COLO668 (cell line): ENCODE measurements around the gene CEP44.
"Not testable (repeated sequence)": the region's sequence is repeated elsewhere in the genome, so short reads cannot be mapped to it uniquely, and the experiment has no call there.

Experiments used
- DNase-seq: peaks from one replicate; lab custom pipeline; 2025; ENCODE audit not compliant: unreplicated experiment; lab: John Stamatoyannopoulos, UW

Gene CEP44

DNA sequence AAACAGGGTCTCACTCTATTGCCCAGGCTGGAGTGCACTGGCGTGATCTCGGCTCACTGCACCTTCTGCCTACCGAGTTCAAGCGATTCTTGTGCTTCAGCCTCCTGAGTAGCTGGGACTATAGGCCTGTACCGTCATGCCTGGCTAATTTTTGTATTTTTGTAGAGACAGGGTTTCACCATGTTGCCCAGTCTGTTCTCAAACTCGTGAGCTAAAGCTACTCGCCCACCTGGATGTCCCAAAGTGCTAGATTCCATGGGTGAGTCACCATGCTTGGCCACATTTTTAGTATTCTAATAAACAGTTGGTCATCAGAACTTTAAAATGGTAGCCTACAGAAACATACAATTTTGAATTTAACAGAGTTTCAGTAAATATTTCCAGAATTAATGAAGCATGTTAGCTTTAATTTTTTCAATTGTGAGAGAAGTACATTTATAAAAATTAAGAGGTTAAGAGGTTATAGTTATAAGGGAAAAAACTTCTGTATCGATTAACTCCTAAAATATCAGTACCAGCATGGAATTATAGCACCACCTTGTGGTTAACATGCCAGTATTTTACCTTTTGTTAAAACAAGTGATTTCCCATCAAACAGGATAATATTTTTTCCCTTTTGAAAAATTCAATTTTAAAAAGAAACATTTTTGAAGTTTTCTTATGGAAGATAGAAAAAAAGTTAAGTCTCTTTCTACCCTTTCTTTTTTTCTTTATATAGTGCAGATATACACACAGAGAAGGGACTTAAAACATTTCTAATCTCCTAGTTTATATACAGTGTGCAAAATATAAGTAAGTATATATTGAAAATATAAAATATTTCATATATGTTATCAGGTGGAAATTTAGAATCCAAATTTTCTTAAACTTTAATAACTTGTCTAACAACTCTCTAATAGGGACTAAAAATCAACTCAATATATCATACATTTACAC is 35.4 kb downstream of the CEP44 start:
- no peak for DNase-seq

- DNase-seq, result no peak
These were observed 36.9 kb downstream of the CEP44 start for GRCh38 chr4:174320494-174321199.

DNA sequence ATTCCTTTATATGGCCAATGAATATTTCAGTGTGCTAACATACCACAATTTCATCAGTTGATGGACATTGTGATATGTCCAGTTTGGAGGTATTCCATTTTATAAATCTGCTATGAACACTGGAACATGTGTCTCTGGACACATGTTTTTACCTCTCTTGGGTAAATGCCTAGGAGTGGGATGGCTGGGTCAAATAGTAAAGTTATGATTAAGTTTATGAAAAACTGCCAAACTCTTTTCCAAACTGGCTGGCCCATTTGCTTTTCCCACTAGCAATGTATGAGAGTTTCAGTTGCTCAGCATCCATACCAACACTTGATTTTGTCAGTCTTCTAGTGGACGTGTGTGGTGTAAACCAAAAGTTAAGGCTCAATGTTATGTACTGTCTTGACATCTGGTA is 40.5 kb downstream of the CEP44 start:
- DNase-seq, result no peak

DNA sequence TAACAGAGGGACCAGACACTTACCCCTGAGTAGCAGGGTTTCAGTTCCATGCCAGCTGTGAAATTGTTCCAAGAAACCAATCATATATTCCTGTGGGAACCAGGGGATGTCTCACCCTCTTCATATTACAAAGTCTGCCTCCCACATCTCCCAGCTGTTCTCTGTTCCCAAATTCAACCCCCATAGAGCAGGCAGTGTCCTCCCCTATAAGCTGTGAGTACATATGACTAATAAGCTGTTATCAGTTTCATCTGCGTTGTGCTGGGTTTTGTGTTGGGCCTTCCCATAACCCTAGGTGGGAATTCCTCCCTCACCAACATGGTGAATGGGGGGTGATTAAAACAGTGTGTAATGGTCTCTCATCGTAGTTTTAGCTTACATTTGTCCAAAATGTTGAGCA is 41.0 kb downstream of the CEP44 start:
- no peak for DNase-seq

GRCh38 chr4:174332741-174333493 is 49.2 kb downstream of the CEP44 start:
- no peak for DNase-seq

- DNase-seq, result no peak
These were observed 50.9 kb downstream of the CEP44 start for GRCh38 chr4:174334628-174335027.

DNA sequence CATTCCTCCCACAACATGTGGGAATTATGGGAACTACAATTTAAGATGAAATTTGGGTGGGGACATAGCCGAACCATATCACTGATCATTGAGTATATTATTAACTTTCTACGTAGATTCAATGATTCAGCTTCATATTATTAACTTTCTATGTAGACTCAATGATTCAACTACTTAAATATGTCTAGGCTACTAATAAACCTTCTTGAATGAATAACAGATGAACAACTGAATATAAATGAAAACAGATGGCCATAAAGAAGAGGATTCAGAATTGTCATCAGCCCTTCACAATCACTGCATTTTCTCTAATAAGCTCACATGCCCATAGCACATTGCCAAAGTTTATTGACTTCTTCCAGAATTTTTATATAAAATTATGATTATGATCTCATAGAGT is 57.0 kb downstream of the CEP44 start:
- no peak for DNase-seq

DNA sequence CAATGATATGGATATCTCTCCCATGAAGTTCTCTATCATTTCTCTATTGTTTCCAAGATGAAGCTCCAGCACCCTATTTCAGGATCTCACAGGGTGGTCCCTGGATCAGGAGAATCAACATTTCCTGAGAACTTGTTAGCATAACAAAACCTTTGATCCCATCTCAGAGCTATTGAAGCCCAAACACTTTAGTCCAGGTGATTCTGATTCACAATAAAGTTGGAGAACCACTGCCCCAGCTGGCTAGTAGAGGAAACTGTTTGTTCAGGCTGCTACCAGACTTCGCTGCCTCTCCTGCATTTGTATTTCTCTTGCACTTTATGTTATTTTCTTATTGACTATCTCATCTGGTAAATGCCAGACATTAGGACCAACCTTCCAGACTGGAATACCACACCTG is 65.4 kb downstream of the CEP44 start:
- no peak for DNase-seq

DNA sequence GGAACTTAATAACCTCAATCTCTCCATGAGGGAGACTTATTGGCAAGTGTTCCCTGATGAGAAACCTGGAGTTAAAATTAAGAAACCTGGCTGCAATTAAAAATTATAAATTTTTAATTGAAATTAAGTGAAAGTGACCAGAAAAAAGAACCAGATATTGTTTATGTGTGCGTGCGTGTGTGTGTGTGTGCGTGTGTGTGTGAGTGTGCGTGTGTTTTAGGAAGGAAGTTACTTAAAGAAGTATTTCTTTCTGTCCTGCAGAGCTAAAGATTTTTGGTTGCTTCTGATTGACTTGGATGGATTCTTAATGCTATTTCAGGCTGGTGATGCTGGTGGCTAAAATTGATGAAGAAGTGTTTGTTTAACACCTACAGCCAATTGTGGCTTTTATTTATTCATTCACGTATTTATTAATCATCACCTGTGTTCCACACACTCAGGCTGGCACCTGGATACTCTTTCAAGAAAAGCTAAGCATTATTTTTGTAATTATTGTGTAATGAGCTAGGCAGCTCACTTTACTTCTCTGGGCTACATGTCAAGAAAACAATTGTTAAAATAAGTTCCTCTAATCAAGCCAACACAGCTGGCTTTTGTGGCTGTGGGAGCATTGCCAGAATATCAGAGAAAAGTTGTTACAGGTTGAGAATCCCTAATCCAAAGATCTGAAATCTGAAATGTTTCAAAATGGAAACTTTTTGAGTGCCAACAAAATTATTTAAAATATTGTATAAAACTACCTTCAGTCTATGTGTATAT is 68.5 kb downstream of the CEP44 start:
- DNase-seq, result no peak

DNA sequence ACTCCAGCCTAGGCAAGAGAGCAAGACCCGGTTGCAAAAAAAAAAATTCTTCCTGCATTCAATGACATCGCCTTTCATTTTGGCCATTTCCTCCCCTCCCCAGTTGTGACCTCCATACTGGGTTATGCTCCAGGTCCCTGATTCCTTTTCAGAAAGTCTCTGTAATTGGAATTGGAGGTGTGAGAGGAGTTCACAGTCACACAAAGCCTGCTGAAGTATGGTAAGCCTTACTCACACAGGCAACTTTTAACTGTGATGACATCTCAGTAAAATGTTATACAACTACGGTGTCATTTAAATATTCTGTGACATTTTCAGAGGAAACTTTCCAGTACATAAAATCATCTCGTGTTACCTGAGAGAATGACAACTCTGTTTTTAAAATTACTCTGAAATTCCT is 73.6 kb downstream of the CEP44 start:
- DNase-seq, result no peak

DNA sequence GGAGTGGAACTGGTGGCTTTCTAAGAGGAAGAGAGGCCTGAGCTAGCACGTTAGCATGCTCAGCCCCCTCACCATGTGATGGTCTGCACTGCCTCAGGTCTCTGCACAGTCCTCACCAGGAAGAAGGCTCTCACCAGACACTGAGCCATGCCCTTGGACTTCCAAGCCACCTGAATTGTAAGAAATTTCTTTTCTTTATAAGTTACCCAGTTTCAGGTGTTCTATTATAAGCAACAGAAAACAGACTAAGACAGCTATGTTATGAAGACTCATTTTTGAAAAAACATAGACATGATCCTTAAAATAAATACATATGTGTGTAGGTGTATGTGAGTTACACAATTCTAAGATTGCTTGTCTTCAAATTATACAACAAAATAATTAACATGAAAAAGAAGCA is 74.7 kb downstream of the CEP44 start:
- DNase-seq, result no peak

GRCh38 chr4:174358829-174359228 is 75.1 kb downstream of the CEP44 start:
- DNase-seq, result no peak

GRCh38 chr4:174362340-174362739 is 78.6 kb downstream of the CEP44 start:
- no peak for DNase-seq

DNA sequence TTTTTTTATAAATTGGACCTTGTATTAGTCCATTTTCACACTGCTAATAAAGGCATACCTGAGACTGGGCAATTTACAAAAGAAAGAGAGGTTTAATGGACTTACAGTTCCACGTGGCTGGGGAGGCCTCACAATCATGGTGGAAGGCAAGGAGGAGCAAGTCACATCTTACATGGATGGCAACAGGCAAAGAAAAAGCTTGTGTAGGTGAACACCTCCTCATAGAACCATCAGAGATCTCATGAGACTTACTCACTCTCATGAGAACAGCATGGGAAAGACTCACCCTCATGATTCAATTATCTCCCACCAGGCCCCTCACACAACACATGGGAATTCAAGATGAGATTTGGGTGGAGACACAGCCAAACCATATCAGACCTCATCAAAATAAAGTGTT is 80.1 kb downstream of the CEP44 start:
- not testable (repeated sequence) for DNase-seq

DNA sequence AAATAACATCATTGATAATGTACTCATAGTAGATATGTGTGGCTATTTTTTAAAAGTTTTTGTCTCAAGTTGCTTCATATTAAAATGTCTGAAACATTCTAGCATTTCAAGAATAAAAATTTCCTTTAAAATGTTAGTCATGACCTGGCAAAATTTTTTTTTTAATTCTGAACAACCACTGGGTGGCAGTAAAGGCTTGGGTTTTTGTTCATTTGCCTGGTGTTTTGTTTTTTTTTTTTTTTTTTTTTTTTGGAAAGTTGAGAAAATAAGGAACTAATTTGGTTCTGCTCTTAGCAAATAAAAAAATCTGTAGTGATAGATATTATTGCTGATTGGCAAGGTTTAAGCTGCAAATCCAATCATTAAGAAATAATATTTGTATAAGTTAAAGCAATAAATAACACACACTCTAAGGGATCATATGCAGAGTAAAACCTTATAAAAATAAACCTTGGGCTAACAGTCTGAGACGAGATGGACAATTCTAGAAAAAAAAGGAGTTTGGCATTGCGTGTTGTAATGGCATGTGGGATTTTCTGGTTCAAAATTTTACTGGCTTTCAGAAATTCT is 81.4 kb downstream of the CEP44 start:
- DNase-seq, result no peak

- DNase-seq, result no peak
These were observed 86.3 kb downstream of the CEP44 start for GRCh38 chr4:174369985-174370384.

- no peak for DNase-seq
These were observed 90.1 kb downstream of the CEP44 start for GRCh38 chr4:174373821-174374220.

DNA sequence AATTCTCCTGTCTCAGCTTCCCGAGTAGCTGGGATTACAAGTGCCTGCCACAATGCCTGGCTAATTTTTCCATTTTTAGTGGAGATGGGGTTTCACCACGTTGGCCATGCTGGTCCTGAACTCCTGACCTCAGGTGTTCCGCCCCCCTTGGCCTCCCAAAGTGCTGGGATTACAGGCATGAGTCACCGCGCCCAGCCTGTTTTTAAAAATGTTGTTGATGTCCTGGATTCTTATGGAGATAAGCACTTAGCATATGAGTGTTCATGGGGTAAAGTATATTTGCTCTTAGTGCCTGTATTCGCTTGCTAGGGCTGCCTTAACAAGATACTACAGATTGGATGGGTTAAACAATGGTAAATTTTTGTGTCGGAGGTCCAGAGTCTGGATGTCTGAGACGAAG is 91.7 kb downstream of the CEP44 start:
- DNase-seq, result no peak

- no peak for DNase-seq
These were observed 93.9 kb downstream of the CEP44 start for GRCh38 chr4:174377613-174378012.

- no peak for DNase-seq
These were observed 95.2 kb downstream of the CEP44 start for GRCh38 chr4:174378951-174379350.

DNA sequence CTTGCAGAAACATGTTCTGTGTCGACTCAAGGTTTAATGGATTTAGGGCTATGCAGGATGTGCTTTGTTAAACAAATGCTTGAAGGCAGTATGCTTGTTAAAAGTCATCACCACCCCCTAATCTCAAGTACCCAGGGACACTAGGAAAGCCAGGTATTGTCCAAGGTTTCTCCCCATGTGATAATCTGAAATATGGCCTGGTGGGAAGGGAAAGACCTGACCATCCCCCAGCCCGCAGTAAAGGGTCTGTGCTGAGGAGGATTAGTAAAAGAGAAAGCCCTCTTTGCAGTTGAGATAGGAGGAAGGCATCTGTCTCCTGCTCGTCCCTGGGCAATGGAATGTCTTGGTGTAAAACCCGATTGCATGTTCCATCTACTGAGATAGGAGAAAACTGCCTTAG is 96.5 kb downstream of the CEP44 start:
- not testable (repeated sequence) for DNase-seq
